ENCODE measurements around the gene SNX19. TPM values are rescaled to one million over a fixed set of nuclear protein-coding genes. Genes with fewer than 3 reads are reported as not detected.

The SNX19 gene
- total RNA-seq, 3 donors from 2014 or later = 91.0 to 119 (median 100) TPM

DNA sequence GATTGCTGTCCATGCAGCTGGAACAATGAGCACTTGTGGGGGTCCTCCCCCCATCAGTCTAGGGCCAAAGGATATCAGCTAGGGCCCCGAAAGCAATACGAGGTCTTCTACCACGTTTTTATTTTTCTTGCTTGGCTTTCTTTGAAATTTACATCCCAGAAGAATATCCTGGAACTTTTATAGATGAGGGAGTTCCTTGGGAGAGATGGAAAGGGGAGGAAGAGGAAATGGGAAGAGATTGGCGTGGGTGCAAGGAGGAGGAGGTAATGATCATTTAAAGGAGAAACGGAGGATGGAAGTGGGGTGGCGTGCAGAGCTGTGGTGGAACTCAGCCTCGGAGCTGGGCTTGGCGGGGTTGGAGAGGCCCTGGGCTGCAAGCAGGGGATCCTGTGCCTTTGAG, 90.3 kb downstream of the SNX19 start:
- TF ChIP-seq POLR2A (IDR thresholded peaks at IDR 0.05) = no peak
- TF ChIP-seq POLR2AphosphoS5 (IDR thresholded peaks at IDR 0.05) = no peak
- TF ChIP-seq, protein P1, sequence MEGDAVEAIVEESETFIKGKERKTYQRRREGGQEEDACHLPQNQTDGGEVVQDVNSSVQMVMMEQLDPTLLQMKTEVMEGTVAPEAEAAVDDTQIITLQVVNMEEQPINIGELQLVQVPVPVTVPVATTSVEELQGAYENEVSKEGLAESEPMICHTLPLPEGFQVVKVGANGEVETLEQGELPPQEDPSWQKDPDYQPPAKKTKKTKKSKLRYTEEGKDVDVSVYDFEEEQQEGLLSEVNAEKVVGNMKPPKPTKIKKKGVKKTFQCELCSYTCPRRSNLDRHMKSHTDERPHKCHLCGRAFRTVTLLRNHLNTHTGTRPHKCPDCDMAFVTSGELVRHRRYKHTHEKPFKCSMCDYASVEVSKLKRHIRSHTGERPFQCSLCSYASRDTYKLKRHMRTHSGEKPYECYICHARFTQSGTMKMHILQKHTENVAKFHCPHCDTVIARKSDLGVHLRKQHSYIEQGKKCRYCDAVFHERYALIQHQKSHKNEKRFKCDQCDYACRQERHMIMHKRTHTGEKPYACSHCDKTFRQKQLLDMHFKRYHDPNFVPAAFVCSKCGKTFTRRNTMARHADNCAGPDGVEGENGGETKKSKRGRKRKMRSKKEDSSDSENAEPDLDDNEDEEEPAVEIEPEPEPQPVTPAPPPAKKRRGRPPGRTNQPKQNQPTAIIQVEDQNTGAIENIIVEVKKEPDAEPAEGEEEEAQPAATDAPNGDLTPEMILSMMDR (IDR thresholded peaks at IDR 0.05) = no peak
- Histone ChIP-seq H3K27ac (no peak overlapping the region), H3K4me3 (no peak overlapping the region), H3K36me3 (no peaks in the 10 kb centered on the region), H3K9me3 (no peaks in the 10 kb centered on the region), H3K27me3 (no peaks in the 10 kb centered on the region), H3K4me1 (peaks cover 3 to 7% of the 10 kb centered on the region in 2 donors)
- intact Hi-C loops (cut with DNase I; ENCODE audit: low total_unique reads) = no loop called here
- no peak for DNase-seq (ENCODE audit: low spot score in 2 of 2)

DNA sequence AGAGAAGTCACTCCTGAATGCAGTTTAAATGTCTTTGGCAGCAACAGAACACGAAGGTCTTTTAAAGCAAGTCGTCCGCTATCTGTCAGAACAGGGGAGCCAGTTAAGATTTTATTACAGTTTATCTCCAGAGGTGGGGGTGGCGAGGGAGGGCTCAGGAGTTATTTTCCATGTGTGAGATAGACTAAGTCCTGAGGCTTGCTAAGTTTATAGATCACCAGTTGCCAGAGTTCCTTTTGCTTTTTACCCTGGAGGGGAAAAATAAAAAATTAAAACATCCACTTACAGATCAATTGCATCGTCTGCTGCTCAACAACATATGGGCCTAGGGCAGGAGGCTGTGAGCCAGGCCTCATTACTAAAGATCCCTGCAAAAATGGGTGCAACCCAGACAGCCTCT, 90.7 kb downstream of the SNX19 start:
- DNase-seq (ENCODE audit: low spot score in 2 of 2) = no peak
- no peak overlapping the region for H3K4me3 ChIP-seq
- H3K4me1 ChIP-seq = peaks cover 0 to 7% of the 10 kb centered on the region in 2 donors
- H3K27ac ChIP-seq = no peak overlapping the region
- intact Hi-C loops (cut with DNase I; ENCODE audit: low total_unique reads) = no loop called here
- TF ChIP-seq POLR2A (IDR thresholded peaks at IDR 0.05) = no peak
- TF ChIP-seq POLR2AphosphoS5 (IDR thresholded peaks at IDR 0.05) = no peak
- TF ChIP-seq, protein P1 (IDR thresholded peaks at IDR 0.05) = no peak
- H3K9me3 ChIP-seq = no peaks in the 10 kb centered on the region
- no peaks in the 10 kb centered on the region for H3K27me3 ChIP-seq
- no peaks in the 10 kb centered on the region for H3K36me3 ChIP-seq
